HL-60/S4 treated with retinoic acid at 250 ng/mL for 4 days and 3 days (cell line): ENCODE data around the gene CYP21A2.
"Not testable (repeated sequence)": the region's sequence is repeated elsewhere in the genome, so short reads cannot be mapped to it uniquely, and the experiment has no call there.

Experiments used
- in situ Hi-C: fragments of 300-500 bp; cut with MboI; formaldehyde crosslinking; loops from 2 replicates; pipeline ENCODE4 v1.7.0; 2022; ENCODE audit warnings: low sequenced_read_pairs

Gene CYP21A2

DNA sequence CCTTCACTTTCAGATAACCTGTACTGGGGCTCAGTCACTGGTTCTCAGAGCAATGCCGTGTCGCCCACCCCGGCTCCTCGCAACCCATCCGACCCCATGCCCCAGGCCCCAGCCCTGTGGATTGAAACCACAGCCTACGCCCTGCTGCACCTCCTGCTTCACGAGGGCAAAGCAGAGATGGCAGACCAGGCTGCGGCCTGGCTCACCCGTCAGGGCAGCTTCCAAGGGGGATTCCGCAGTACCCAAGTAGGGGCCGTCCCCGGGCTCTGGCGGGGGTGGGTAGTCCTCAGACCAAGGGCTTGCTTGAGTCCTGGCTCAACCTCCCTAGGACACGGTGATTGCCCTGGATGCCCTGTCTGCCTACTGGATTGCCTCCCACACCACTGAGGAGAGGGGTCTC, 8.7 kb upstream of the CYP21A2 start:
- in situ Hi-C loops = not testable (repeated sequence)

GRCh38 chr6:32035283-32036013, 2.8 kb upstream of the CYP21A2 start:
- in situ Hi-C loops = not testable (repeated sequence)

- in situ Hi-C loops = not testable (repeated sequence)
Measured at GRCh38 chr6:32037136-32037535, 1.1 kb upstream of the CYP21A2 start.

DNA sequence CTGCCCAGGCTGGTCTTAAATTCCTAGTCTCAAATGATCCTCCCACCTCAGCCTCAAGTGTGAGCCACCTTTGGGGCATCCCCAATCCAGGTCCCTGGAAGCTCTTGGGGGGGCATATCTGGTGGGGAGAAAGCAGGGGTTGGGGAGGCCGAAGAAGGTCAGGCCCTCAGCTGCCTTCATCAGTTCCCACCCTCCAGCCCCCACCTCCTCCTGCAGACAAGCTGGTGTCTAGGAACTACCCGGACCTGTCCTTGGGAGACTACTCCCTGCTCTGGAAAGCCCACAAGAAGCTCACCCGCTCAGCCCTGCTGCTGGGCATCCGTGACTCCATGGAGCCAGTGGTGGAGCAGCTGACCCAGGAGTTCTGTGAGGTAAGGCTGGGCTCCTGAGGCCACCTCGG, 663 bp downstream of the CYP21A2 start:
- in situ Hi-C loops = not testable (repeated sequence)

DNA sequence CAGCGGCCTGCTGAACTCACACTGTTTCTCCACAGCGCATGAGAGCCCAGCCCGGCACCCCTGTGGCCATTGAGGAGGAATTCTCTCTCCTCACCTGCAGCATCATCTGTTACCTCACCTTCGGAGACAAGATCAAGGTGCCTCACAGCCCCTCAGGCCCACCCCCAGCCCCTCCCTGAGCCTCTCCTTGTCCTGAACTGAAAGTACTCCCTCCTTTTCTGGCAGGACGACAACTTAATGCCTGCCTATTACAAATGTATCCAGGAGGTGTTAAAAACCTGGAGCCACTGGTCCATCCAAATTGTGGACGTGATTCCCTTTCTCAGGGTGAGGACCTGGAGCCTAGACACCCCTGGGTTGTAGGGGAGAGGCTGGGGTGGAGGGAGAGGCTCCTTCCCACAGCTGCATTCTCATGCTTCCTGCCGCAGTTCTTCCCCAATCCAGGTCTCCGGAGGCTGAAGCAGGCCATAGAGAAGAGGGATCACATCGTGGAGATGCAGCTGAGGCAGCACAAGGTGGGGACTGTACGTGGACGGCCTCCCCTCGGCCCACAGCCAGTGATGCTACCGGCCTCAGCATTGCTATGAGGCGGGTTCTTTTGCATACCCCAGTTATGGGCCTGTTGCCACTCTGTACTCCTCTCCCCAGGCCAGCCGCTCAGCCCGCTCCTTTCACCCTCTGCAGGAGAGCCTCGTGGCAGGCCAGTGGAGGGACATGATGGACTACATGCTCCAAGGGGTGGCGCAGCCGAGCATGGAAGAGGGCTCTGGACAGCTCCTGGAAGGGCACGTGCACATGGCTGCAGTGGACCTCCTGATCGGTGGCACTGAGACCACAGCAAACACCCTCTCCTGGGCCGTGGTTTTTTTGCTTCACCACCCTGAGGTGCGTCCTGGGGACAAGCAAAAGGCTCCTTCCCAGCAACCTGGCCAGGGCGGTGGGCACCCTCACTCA, 1.4 kb downstream of the CYP21A2 start:
- in situ Hi-C loops = not testable (repeated sequence)

DNA sequence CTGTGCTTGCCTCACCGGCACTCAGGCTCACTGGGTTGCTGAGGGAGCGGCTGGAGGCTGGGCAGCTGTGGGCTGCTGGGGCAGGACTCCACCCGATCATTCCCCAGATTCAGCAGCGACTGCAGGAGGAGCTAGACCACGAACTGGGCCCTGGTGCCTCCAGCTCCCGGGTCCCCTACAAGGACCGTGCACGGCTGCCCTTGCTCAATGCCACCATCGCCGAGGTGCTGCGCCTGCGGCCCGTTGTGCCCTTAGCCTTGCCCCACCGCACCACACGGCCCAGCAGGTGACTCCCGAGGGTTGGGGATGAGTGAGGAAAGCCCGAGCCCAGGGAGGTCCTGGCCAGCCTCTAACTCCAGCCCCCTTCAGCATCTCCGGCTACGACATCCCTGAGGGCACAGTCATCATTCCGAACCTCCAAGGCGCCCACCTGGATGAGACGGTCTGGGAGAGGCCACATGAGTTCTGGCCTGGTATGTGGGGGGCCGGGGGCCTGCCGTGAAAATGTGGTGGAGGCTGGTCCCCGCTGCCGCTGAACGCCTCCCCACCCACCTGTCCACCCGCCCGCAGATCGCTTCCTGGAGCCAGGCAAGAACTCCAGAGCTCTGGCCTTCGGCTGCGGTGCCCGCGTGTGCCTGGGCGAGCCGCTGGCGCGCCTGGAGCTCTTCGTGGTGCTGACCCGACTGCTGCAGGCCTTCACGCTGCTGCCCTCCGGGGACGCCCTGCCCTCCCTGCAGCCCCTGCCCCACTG, 2.3 kb downstream of the CYP21A2 start:
- in situ Hi-C loops = not testable (repeated sequence)

DNA sequence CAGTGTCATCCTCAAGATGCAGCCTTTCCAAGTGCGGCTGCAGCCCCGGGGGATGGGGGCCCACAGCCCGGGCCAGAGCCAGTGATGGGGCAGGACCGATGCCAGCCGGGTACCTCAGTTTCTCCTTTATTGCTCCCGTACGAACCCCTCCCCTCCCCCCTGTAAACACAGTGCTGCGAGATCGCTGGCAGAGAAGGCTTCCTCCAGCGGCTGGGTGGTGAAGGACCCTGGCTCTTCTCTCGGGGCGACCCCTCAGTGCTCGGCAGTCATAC, 2.8 kb downstream of the CYP21A2 start:
- in situ Hi-C loops = not testable (repeated sequence)

DNA sequence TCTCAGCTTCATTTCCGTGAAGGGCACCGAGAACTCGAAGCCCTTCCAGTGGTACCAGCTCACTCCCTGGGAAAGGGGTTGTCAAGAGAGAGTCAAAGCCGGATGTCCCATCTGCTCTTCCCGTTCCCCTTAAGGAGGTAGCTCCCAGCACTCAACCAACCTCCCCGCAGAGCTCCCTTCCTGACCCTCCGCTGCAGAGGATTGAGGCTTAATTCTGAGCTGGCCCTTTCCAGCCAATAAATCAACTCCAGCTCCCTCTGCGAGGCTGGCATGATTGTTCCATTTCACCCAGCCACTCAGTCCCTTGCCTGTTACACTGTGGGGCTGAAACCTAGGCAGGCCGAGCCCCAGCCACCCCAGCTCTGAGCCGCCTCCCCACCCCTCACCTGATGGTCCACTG, 3.2 kb downstream of the CYP21A2 start:
- in situ Hi-C loops = not testable (repeated sequence)

- in situ Hi-C loops = not testable (repeated sequence)
Measured at GRCh38 chr6:32042276-32042675, 4.1 kb downstream of the CYP21A2 start.

GRCh38 chr6:32043589-32044380, 5.6 kb downstream of the CYP21A2 start:
- in situ Hi-C loops = not testable (repeated sequence)

GRCh38 chr6:32044916-32045315, 6.7 kb downstream of the CYP21A2 start:
- in situ Hi-C loops = not testable (repeated sequence)

DNA sequence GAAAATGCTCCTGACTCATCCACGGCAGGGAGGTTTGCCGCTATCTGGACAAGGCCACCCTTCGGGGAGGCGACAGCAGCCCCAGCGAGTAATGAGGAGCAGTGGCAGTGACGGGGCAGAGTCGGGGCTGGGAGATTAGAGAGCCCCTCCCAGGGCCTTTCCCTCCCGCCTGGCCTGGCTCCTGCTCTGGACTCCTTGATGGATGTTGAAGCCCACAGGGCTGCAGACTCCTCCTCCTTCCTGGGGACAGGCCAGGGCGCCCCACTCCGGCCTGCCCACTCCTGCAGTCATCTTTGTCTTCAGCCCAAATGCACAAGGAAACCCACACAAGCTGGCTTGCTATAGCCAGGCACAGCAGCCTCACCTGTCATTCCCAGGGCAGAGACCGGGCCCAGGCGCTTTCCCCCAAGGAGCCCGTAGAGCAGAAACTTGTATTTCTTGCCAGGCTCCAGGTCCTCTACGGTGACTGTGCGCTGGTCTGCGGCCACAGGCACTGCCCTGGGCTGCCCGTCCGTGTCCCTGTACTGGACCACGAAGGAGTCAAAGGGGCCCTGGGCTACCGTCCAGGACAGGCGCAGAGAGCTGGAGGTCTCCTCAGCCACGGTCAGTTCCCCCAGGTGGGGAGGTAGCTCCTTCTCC, 7.7 kb downstream of the CYP21A2 start:
- in situ Hi-C loops = no loop called here

- in situ Hi-C loops = no loop called here
Measured at GRCh38 chr6:32046450-32047083, 8.4 kb downstream of the CYP21A2 start.

DNA sequence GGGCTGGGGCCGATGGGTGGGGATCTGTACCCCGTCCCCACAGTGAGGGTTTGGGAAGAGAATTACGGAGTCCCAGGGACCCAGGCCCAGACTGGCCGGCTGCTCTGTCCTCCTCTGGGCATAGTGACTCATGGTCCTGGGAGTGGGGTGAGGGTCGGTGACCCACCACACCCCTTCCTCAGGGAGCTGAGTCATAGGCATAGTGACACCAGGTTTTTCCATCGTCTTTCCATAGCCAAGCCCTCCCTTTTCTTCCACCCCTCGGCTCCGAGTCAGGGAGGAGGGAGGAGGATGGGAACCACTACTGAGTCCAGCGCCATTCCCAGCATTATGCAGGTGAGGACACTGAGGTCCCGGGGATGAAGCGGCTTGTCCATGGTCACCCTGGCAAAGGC, 8.9 kb downstream of the CYP21A2 start:
- in situ Hi-C loops = no loop called here

DNA sequence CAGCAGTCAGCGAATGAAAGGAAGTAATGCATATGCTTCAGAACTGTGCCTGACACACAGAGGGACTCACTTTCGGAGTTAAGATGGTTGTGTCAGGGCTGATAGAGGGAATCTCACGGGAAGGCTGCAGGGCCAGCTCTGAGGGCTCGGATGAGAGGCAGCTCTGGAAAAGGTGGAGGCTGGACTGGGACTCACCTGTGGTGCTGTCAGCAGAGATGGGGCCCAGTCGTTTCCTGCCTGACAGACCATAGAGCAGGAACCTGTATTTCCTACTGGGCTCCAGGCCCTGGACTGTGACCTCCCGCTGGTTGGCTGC, 9.3 kb downstream of the CYP21A2 start:
- in situ Hi-C loops = no loop called here

DNA sequence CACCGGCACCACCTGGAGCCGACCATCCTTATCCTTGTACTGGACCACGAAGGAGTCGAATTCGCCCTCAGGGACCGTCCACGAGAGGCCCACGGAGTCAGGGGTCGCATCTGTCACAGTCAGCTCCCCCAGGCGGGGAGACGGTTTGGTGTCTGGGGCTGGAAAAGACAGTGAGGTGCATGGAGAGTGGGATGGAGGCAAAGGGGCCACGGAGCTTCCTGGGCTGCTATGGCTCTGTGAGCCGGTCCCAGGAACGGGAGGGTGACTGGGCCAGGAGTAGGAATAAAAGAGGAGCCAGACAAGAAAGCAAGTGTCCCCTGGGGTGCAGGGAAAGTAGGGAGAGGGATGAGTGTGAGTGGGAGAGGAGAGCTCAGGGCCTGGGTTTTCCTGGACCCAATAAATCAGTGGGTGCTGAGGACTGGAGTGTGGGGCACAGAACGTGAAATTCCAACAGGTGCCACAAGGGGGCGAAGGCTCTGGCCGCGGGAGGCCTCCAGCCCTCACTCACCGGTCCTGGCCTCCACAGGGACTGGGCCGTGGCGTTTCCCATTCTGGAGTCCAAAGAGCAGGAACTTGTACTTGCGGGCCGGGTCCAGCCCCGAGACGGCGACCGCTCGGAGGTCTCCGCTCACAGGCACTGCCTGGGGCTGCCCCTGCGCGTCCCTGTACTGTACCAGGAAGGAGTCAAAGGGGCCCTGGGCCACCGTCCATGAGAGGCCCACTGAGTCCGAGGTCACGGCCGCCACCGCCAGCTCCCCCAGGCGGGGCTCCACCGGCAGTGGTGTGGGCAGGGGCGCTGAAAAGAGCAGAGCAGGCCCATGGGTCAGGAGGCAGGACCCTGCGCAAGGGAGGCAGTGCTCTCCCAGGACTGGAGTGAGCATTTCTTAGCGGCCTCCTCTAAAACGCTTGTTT, 9.9 kb downstream of the CYP21A2 start:
- in situ Hi-C loops = no loop called here

DNA sequence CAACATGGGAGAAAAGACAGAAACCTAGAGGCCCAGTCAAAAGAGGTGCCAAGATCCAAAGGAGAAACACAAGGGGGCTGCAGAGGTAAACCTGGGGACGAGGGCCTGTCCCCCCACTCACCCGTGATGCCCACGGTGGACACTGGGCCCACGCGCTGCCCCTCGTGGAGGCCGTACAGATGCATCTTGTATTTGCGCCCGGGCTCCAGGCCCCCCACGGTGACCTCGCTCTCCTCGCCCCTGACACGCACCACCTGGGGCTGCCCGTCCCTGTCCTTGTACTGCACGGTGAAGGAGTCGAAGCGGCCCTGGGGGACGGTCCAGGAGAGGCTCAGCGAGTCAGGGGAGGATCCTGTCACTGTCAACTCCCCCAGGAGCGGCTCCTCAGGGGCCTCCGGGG, 10.9 kb downstream of the CYP21A2 start:
- in situ Hi-C loops = not testable (repeated sequence)

- in situ Hi-C loops = not testable (repeated sequence)
Measured at GRCh38 chr6:32049736-32050135, 11.5 kb downstream of the CYP21A2 start.

DNA sequence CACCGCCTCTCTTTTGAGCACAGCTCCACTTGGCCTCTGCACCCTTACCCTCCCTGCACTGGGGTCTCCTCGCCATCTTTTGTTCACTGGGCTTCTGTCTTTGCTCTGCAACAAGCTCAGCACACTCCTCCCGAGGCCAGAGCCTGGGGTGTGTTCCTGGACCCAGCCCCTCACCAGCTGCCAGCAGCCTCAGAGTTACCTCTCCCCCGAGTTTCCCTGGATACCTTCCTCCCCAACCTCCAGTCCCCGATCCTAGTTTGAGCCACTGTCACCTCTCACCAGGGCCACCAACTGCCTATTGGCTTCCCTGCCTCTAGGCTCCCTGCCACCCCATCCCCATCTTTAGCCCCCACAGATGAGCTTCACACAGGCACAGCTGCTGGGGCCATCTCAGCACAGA, 12.3 kb downstream of the CYP21A2 start:
- in situ Hi-C loops = no loop called here
